Panc1 (cell line): ENCODE data around the gene NAPA.

ENCODE experiments used
- CTCF ChIP-seq: fragments of 450-650 bp; IDR thresholded peaks from 2 replicates; pipeline ENCODE4 v1.5.1; 2017; ENCODE audit warnings: mild to moderate bottlenecking
- POLR2AphosphoS5 ChIP-seq: IDR thresholded peaks from 2 replicates; pipeline ENCODE4 v1.6.1; 2012; ENCODE audit warnings: mild to moderate bottlenecking, low read depth, low read length, moderate library complexity

GRCh38 chr19:47499371-47499770 lies 15.5 kb downstream of the NAPA start:
- no peak for TF ChIP-seq CTCF
- no peak for TF ChIP-seq POLR2AphosphoS5
